Thyroid gland (tissue), 4 donors: Measurements from ENCODE around the gene IKZF1. TPM values are rescaled to one million over a fixed set of nuclear protein-coding genes. Genes with fewer than 3 reads are reported as not detected.

Experiments used
- DNase-seq, 2 donors: peaks; one replicate each; pipeline ENCODE4 v3.0.0-alpha.2; 2019
- H3K27ac ChIP-seq, 3 donors: fragments of 200-600 bp; sonication (generic); 1 replicate in 2 of 3; 2 replicates in 1 of 3; pipeline ENCODE4 v1.5.1; 2016 to 2019; ENCODE audit warnings: mild to moderate bottlenecking in 1 of 3, moderate library complexity in 1 of 3
- H3K27me3 ChIP-seq: fragments of 200-600 bp; sonication (generic); one replicate; pipeline ENCODE4 v1.5.1; 2019
- H3K36me3 ChIP-seq, 2 donors: fragments of 200-600 bp; sonication (generic); one replicate each; pipeline ENCODE4 v1.5.1; 2016 to 2019
- H3K4me1 ChIP-seq, 2 donors: fragments of 200-600 bp; sonication (generic); one replicate each; pipeline ENCODE4 v1.5.1; 2017 to 2019
- H3K4me3 ChIP-seq, 3 donors: fragments of 200-600 bp; sonication (generic); replicated peaks in 1 of 3; 1 replicate in 2 of 3; 2 replicates in 1 of 3; pipeline ENCODE4 v1.5.1; 2016; ENCODE audit warnings: mild to moderate bottlenecking in 1 of 3
- H3K9me3 ChIP-seq: fragments of 200-600 bp; sonication (generic); one replicate; pipeline ENCODE4 v1.5.1; 2017
- POLR2A ChIP-seq, 2 donors: fragments of 450-650 bp; IDR thresholded peaks; one replicate each; pipeline ENCODE4 v1.6.1; 2017; ENCODE audit warnings: antibody characterized with exemption in 2 of 2, mild to moderate bottlenecking in 2 of 2, moderate library complexity in 1 of 2
- WGBS, 2 donors: methylation state at CpG; one replicate each; pipeline ENCODE4 v1.1.5; 2017; 5-methylcytosine and 5-hydroxymethylcytosine counted together
- intact Hi-C: fragments of 100-400 bp; cut with DNase I; formaldehyde crosslinking; loops from one replicate; pipeline ENCODE4 v1.15.1; 2023
- total RNA-seq, 4 donors: library from RNA; depleted of rRNA; stranded (reverse); fragments of >200 nt; gene quantifications; one replicate each; pipeline ENCODE4 v1.2.3, GENCODE V29; 2016
- TF ChIP-seq, protein P1 (sequence below), 6 experiments: fragments of 200-600 bp in 3 of 6; fragments of 450-650 bp in 3 of 6; sonication (generic) in 3 of 6; IDR thresholded peaks; one replicate each; pipeline ENCODE4 v1.5.1; 2016 to 2019; ENCODE audit warnings: antibody characterized with exemption in 6 of 6, mild to moderate bottlenecking in 2 of 6, inconsistent platforms in 1 of 6, moderate library complexity in 1 of 6

IKZF1 gene
- total RNA-seq, 4 donors from 2014 or later: 8.9 to 10.5 (median 9.6) TPM

DNA sequence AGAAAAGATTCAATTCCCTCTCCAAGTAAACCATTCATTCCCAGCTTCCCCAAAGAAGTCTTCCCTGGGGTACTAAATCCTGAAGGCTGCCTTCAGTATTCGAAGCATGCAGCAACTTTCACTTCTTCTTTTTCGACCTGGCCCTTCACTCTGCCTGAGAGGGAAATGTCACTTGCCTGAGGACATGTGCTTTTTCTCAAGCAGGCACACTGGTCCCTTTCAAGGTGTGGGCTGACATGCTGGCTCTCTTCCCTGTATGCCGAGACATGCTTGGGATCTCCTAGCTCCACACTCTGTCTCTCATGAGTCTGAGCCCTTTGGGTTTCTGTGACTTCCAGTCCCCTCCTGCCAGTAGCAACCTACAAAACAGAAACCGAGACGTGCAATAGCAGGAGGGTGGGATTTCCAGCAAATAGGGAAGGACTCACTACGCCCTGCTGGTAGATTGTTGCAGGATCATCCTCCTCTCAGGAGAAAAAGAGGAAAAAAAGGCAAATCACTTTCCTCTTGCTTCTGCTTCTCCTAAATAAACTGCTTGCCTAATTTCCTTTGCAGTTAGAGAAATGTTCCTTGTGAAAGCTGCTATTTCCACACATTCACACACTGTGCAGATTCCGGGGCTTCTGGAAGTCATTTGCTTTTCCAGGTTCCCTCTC lies 112.1 kb downstream of the IKZF1 start:
- no peak for DNase-seq
- Histone ChIP-seq H3K27ac (no peak overlapping the region), H3K27me3 (no peaks in the 10 kb centered on the region), H3K9me3 (no peaks in the 10 kb centered on the region), H3K4me3 (no peak overlapping the region), H3K36me3 (no peaks in the 10 kb centered on the region), H3K4me1 (no peaks in the 10 kb centered on the region)
- TF ChIP-seq, protein P1, sequence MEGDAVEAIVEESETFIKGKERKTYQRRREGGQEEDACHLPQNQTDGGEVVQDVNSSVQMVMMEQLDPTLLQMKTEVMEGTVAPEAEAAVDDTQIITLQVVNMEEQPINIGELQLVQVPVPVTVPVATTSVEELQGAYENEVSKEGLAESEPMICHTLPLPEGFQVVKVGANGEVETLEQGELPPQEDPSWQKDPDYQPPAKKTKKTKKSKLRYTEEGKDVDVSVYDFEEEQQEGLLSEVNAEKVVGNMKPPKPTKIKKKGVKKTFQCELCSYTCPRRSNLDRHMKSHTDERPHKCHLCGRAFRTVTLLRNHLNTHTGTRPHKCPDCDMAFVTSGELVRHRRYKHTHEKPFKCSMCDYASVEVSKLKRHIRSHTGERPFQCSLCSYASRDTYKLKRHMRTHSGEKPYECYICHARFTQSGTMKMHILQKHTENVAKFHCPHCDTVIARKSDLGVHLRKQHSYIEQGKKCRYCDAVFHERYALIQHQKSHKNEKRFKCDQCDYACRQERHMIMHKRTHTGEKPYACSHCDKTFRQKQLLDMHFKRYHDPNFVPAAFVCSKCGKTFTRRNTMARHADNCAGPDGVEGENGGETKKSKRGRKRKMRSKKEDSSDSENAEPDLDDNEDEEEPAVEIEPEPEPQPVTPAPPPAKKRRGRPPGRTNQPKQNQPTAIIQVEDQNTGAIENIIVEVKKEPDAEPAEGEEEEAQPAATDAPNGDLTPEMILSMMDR (IDR thresholded peaks at IDR 0.05): no peak
- no peak for TF ChIP-seq POLR2A (IDR thresholded peaks at IDR 0.05)
- WGBS, 2 donors: 61 to 65% methylated on average over 7 of the region's 7 CpGs
- intact Hi-C loops: no loop called here

DNA sequence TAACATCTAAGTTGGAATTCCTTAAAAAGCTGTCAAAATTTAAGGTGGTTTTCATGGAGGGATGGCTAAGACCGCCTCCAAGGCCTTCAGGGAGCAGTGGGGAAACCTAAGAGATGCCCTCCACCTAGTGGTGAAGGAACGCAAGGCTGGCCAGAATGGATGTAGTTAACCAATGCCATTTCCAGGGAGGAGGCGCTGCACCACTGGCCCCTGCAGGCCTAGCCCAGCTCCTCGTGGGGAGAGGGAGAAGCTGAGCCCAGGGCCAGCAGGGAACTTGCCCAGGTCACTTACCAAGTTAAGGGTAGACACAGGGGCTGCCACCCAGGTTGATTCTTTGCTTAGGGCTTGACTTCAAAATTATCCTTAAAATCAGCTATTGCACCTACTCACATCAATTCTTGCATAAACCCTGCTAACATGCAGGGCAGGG lies 113.6 kb downstream of the IKZF1 start:
- intact Hi-C loops: no loop called here
- no peaks in the 10 kb centered on the region for H3K9me3 ChIP-seq
- DNase-seq: peak; percentile 64 to 71
- WGBS, 2 donors: 6 to 7% methylated on average over 4 of the region's 4 CpGs
- no peaks in the 10 kb centered on the region for H3K27me3 ChIP-seq
- no peaks in the 10 kb centered on the region for H3K4me1 ChIP-seq
- no peak overlapping the region for H3K4me3 ChIP-seq
- no peak overlapping the region for H3K27ac ChIP-seq
- TF ChIP-seq POLR2A (IDR thresholded peaks at IDR 0.05): no peak
- TF ChIP-seq, protein P1 (IDR thresholded peaks at IDR 0.05): peak; percentile 45 to 84 (median 69)
- H3K36me3 ChIP-seq: no peaks in the 10 kb centered on the region

DNA sequence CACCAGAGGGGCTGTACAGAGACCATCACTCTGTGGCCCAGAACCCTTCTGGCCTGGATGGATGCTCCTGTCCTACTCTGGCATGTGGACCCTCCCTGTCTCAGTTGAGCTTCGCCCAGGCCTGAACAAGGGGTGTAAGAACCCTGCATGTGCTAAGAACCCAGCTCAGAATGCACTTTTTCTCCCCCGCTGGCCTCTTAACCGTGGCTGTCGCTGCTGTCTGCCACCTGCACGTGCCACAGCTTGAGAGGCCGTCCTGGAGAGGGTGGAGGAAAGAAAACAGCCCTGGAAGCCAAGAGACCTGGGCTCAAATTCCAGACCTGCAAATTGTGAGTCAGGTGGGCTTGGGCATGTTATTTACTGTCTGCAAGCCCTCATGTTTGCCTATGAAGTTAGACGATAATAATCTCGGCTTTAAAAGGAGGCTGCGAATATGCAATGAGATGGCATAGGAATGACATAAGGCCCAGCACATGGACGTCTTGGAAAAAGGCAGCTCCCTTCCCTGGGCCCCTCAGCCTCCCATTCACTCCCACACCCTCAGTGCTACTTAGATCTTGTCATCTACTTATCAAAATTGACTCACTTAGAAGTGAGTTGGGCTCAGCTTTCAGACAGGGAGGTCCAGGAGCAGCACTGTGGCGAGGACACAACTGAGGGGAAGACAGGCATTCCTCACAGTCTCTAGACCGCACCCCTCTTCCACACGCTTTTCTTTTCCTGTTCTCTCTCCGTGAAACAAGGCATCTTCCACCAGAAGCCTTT lies 114.2 kb downstream of the IKZF1 start:
- DNase-seq: no peak
- Histone ChIP-seq H3K27me3 (no peaks in the 10 kb centered on the region), H3K9me3 (no peaks in the 10 kb centered on the region), H3K4me3 (no peak overlapping the region), H3K4me1 (no peaks in the 10 kb centered on the region), H3K36me3 (no peaks in the 10 kb centered on the region), H3K27ac (no peak overlapping the region)
- 43 to 52% methylated on average over 8 to 14 of the region's 14 CpGs for WGBS, 2 donors
- TF ChIP-seq, protein P1 (IDR thresholded peaks at IDR 0.05): no peak
- TF ChIP-seq POLR2A (IDR thresholded peaks at IDR 0.05): no peak
- intact Hi-C loops: no loop called here

DNA sequence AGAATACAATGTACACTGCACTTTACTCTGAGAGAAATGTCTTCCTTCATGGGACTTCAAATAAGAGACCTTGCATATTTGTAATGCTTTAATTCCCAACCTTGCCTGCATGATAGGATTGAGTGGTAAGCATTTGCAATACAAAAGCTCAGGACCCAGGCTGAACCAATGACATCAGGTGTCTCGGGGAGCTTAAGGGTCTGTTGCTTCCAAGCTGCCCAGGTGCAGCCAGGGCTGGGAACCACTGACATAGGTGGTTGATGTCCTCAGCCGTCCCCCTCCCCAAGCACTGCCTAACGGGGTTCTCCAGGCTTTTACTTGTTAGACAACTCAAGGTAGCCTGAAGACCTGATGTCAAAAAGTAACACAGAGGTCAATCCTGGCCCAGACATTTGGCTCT lies 116.5 kb downstream of the IKZF1 start:
- Histone ChIP-seq H3K27ac (no peak overlapping the region), H3K9me3 (no peaks in the 10 kb centered on the region), H3K27me3 (no peaks in the 10 kb centered on the region), H3K36me3 (no peaks in the 10 kb centered on the region), H3K4me1 (no peaks in the 10 kb centered on the region), H3K4me3 (no peak overlapping the region)
- 59 to 74% methylated on average over 3 of the region's 3 CpGs for WGBS, 2 donors
- intact Hi-C loops: no loop called here
- DNase-seq: no peak
- no peak for TF ChIP-seq POLR2A (IDR thresholded peaks at IDR 0.05)
- TF ChIP-seq, protein P1 (IDR thresholded peaks at IDR 0.05): no peak

DNA sequence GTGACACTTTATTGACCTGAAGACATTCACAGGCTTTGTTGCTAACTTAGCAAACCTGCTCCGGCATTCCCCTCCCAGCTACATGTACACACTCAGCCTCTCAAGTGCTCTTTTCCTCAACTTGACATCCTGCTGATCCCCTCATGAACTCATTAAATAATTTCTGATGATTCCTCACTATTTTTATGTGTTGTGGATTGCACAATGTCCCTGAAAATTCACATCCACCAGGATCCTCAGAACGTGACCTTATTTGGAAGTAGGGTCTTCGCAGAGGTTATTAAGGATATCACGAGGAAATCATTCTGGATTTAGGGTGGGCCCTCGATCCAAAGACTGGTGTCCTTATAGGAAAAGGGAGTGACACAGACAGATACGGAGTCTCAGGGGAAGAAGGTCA lies 118.3 kb downstream of the IKZF1 start:
- Histone ChIP-seq H3K36me3 (no peaks in the 10 kb centered on the region), H3K27ac (no peak overlapping the region), H3K9me3 (no peaks in the 10 kb centered on the region), H3K4me1 (no peaks in the 10 kb centered on the region), H3K4me3 (no peak overlapping the region), H3K27me3 (no peaks in the 10 kb centered on the region)
- TF ChIP-seq, protein P1 (IDR thresholded peaks at IDR 0.05): no peak
- TF ChIP-seq POLR2A (IDR thresholded peaks at IDR 0.05): no peak
- WGBS, 2 donors: 80% methylated on average over 6 of the region's 6 CpGs
- no peak for DNase-seq
- intact Hi-C loops: no loop called here
